HPDE6-E6E7 (cell line): ENCODE results near the gene SLX9.
"Not testable (repeated sequence)": the region's sequence is repeated elsewhere in the genome, so short reads cannot be mapped to it uniquely, and the experiment has no call there.

Experiments
- DNase-seq: peaks from one replicate; pipeline ENCODE4 v3.0.0; 2011; ENCODE audit warnings: missing footprints; ENCODE audit errors: extremely low spot score

The SLX9 gene

GRCh38 chr21:44902268-44903049 is 37.4 kb upstream of the SLX9 start:
- no peak for DNase-seq

DNA sequence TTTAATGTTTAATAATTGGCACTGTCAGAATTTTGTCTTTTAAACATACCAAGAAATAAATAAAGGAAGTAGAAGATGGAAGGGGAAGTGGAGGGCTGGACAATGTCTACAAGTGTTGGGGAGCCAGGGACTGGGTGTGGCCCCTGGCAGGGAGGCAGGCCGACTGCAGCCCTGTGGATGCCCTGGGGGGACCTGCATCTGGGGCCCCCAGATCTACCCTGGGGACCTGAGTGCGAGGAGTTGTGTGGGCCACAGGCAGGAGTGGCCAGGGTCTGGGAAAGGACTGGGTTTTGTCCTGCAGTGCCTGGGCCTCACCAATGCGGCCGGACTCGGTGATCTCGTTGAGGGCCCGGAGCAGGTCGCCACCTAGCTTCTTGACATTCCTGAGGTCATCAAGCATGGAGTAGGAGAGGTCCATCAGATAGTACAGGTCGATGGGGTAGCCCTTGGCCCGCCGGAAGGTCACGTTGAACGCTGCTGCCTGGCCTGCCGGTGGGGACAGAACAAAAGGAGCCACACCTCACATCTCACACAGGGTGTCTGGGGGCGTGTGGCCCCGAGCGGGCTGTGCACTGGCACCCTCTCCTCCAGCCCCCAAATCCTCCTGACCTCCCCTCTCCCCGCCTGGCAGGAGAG is 36.7 kb upstream of the SLX9 start:
- DNase-seq, result no peak

GRCh38 chr21:44903689-44904088 is 36.1 kb upstream of the SLX9 start:
- DNase-seq, result no peak

GRCh38 chr21:44904141-44904923 is 35.5 kb upstream of the SLX9 start:
- DNase-seq, result no peak

DNA sequence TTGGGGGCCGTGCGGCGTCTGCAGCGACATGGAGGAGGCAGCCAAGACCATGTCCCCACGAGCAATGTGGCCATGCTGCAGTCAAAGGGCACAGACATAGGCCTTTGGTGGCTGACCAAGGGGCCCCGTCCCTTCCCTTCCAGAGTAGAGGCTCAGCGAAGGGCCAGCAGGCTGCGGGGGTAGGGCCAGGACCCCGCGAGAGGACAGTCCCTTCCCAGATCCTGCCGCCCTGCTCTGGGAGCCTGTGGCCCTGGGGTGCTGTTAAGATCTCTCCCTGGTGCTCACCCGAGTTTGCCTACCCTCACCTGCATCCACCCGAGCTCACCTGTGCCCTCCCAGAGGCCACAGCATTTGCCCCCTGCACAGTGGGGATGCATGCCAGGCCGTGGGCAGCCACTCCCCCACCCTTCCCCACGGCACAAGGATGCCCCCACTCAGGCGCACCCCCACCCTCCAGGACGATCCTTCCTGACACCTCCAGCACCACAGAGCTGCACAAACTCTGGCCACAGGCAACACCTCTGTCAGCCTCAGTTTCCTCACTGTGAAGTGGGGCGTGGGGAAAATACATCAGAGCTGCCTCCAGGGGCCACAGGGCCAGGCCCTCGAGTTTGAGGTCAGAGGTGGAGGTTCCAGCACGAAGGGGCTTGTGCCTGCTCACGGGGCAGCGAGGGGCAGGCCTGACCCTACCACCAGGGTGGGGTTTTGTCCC is 34.7 kb upstream of the SLX9 start:
- DNase-seq, result no peak

- no peak for DNase-seq
These were observed 34.1 kb upstream of the SLX9 start for GRCh38 chr21:44905728-44906090.

GRCh38 chr21:44907225-44907965 is 32.4 kb upstream of the SLX9 start:
- no peak for DNase-seq

DNA sequence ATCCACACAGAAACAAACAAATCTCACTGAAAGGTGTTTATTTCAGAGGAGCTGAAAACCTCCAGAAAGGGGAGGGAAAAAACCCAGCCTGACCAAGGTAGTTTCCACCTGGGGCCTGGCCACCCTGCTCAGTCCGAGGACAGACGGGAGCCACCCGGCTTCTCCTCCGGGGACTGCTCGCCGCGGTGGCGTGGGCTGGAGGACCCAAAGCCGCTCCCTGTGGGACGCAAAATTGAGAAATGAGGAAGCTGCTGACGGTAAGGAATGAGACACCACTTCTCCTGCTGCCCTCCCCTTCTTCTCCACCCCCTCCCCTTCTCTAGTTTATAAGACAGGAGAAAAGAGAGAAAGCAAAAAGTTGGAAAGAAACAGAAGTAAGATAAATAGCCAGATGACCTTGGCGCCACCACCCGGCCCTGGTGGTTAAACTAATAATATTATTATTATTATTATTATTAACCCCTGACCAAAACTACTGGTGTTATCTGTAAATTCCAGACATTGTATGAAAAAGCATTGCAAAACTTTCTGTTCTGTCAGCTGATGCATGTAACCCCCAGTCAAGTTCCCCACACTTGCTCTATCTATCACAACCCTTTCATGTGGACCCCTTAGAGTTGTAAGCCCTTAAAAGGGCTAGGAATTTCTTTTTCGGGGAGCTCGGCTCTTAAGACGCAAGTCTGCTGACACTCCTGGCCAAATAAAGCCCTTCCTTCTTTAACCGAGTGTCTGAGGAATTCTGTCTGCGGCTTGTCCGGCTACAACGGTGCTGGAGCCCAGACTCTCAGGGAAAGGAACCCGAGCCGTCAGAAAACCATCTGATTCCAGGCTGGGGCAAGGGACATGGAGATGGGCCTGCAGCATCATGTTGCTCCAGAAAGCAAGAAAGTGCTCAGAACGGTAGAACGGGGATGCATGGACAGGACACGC is 31.6 kb upstream of the SLX9 start:
- no peak for DNase-seq

- no peak for DNase-seq
These were observed 30.9 kb upstream of the SLX9 start for GRCh38 chr21:44908908-44909307.

GRCh38 chr21:44909719-44910118 is 30.1 kb upstream of the SLX9 start:
- DNase-seq, result no peak

GRCh38 chr21:44910229-44911067 is 29.4 kb upstream of the SLX9 start:
- DNase-seq, result no peak

- no peak for DNase-seq
These were observed 28.8 kb upstream of the SLX9 start for GRCh38 chr21:44911068-44911383.

GRCh38 chr21:44911384-44912157 is 28.3 kb upstream of the SLX9 start:
- no peak for DNase-seq

DNA sequence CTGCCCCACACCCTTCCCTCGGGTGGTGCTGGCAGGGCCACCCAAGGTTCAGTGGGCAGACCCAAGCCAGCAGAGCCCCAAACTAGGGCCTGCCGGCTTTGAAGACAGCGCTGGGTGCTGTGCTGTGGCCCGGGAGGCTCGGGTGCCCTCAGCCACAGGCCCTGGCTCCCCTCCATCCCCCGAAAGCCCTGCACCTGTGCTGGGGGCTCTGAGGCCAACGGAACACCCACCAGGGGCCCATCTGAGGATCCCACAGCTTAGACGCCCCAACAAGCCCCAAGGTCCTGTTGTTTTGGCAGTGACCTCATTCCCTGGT is 27.7 kb upstream of the SLX9 start:
- DNase-seq, result no peak

DNA sequence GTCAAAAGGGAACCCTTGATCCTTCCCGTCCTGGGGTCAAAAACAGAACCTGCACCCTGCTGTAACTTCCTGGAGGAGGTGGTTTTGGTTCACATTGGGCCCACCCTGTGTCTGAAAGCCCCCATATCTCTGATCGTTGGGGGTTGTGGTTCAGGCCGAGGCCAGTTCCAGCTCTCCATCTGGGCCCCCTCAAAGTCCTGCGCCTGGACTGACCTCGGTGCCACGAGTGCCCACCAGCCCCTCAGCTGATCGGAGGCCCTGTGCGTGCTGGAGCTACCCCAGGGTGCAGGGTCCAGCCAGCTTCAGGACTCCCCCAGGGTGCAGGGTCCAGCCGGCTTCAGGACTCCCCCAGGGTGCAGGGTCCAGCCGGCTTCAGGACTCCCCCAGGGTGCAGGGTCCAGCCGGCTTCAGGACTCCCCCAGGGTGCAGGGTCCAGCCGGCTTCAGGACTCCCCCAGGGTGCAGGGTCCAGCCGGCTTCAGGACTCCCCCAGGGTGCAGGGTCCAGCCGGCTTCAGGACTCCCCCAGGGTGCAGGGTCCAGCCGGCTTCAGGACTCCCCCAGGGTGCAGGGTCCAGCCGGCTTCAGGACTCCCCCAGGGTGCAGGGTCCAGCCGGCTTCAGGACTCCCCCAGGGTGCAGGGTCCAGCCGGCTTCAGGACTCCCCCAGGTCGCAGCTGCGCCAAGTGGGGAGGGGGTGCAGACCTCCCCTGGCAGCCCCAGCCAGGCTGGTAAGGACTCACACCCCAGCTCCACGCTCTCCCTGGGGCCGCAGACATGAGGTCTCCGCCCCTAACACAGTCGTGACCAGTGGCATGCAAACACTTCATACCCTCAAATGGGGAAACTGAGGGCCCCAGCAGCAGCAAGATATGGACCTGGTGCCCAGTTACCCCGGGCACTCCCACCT is 27.1 kb upstream of the SLX9 start:
- DNase-seq, result not testable (repeated sequence)

DNA sequence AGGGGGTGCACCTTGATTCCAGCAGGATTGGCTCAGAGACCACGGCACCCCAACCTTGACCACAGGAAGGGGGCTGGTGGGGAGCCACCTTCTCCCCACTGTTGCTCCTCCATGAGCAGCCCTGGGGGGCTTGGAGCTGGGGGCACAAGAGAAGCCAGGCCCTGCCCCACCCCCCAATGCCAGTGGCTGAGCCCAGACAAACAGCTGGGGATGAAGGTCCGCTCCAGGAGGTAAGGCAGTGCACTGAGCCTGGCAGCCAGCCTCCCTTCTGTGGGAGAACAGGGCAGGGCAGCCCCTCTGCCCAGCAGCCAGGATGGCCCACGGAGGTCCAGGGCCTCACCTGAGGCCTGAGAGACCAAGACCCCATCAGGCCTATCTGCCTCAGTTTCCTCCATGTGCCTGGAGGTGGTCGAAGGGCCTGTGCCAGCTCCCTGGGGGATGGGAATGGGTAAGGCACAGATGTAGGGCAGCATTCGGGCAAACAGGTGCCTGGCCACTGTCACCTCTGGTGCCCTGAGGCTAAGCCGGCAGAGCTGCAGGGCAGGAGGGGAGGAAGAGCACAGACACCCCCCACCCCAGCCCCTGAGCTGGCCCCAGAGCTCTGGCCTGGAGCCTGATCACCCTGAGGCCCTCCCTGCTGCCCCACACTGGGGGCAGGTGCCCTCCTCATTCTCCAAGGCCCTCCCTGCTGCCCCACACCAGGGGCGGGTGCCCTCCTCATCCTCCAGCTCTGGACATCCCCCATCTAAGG is 26.2 kb upstream of the SLX9 start:
- DNase-seq, result no peak

- no peak for DNase-seq
These were observed 25.5 kb upstream of the SLX9 start for GRCh38 chr21:44914176-44914874.
